NB4 (cell line): ENCODE data around the gene ABCA4.

Source experiments
- CTCF ChIP-seq: IDR thresholded peaks from one replicate; pipeline ENCODE4 v1.5.1; 2012; ENCODE audit warnings: low read depth, low read length
- MAX ChIP-seq: IDR thresholded peaks from 2 replicates; pipeline ENCODE4 v1.6.1; 2011; ENCODE audit warnings: low read depth, low read length
- MYC ChIP-seq: IDR thresholded peaks from 2 replicates; pipeline ENCODE4 v1.6.1; 2011; ENCODE audit warnings: low read depth, low read length
- POLR2A ChIP-seq: IDR thresholded peaks from 2 replicates; pipeline ENCODE4 v1.6.1; 2011; ENCODE audit warnings: mild to moderate bottlenecking; ENCODE audit not compliant: insufficient read length; ENCODE audit errors: extremely low read depth

- no peak for TF ChIP-seq POLR2A
- no peak for TF ChIP-seq CTCF
- no peak for TF ChIP-seq MYC
- TF ChIP-seq MAX: no peak
These were observed 73.0 kb downstream of the ABCA4 start for GRCh38 chr1:94047949-94048348.
